ENCODE measurements around the gene CARMIL1. TPM values are rescaled to one million over a fixed set of nuclear protein-coding genes. Genes with fewer than 3 reads are reported as not detected.

CARMIL1 gene
- total RNA-seq, 1 experiment from 2014 or later = 23.6 TPM

DNA sequence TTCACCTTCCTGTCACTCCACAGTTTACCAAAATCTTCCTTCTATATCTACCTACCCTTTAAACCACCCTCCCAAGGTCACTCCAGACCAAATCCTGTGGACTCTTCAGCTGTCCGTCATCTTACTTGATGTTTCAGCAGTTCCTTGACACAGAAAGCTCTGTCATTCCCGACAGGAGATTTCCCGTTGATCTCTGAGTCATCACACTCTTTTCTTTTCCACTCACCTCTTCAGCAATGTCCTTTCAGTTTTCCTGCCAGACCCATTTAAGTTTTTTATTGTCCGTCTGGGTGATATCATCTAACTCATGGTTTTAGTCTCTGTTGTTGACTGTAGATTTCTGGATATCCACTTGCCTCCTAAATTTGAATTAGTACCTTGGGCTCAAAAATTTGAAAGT, 302.9 kb downstream of the CARMIL1 start:
- no peak overlapping the region for H3K56ac ChIP-seq (ENCODE audit: insufficient read length, low read depth, low read length)
- H3K4me1 ChIP-seq (ENCODE audit: insufficient read depth, low read length) = no peaks in the 10 kb centered on the region
- H2BK120ac ChIP-seq (ENCODE audit: low read depth, low read length, poor library complexity, severe bottlenecking) = no peak overlapping the region
- no peak overlapping the region for H3K4me2 ChIP-seq (ENCODE audit: insufficient read depth, insufficient read length, low read length)
- H2BK12ac ChIP-seq (ENCODE audit: insufficient read length, low read depth, low read length) = no peak overlapping the region
- no peak overlapping the region for H2BK15ac ChIP-seq (ENCODE audit: low read depth, low read length)
- H3K14ac ChIP-seq (ENCODE audit: insufficient read depth, low read length) = no peak overlapping the region
- Mint-ChIP-seq H3K4me3 (no peak overlapping the region), H3K27ac (peak overlapping the region in 1 of 3 experiments; percentile 12; a peak in 1 of 7 replicates), H3K27me3 (ENCODE audit: low read depth) (no peaks in the 10 kb centered on the region), H3K4me1 (no peaks in the 10 kb centered on the region), H3K36me3 (ENCODE audit: insufficient read depth in 1 of 3, low read depth in 3 of 3) (peaks cover 0 to 12% (median 12%) of the 10 kb centered on the region in 3 experiments; a peak in 5 of 7 replicates), H3K9me3 (peaks cover 0 to 6% of the 10 kb centered on the region in 2 experiments; a peak in 1 of 5 replicates)
- no peak overlapping the region for H3K18ac ChIP-seq (ENCODE audit: insufficient read length, low read depth, low read length)
- H3K27me3 ChIP-seq (ENCODE audit: insufficient read depth, low read length) = no peaks in the 10 kb centered on the region
- no peak overlapping the region for H3K9ac ChIP-seq (ENCODE audit: extremely low read depth, insufficient read length, low read length)
- no peaks in the 10 kb centered on the region for H3K79me2 ChIP-seq (ENCODE audit: insufficient read depth, low read length)
- TF ChIP-seq, protein P1, sequence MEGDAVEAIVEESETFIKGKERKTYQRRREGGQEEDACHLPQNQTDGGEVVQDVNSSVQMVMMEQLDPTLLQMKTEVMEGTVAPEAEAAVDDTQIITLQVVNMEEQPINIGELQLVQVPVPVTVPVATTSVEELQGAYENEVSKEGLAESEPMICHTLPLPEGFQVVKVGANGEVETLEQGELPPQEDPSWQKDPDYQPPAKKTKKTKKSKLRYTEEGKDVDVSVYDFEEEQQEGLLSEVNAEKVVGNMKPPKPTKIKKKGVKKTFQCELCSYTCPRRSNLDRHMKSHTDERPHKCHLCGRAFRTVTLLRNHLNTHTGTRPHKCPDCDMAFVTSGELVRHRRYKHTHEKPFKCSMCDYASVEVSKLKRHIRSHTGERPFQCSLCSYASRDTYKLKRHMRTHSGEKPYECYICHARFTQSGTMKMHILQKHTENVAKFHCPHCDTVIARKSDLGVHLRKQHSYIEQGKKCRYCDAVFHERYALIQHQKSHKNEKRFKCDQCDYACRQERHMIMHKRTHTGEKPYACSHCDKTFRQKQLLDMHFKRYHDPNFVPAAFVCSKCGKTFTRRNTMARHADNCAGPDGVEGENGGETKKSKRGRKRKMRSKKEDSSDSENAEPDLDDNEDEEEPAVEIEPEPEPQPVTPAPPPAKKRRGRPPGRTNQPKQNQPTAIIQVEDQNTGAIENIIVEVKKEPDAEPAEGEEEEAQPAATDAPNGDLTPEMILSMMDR (conservative IDR thresholded peaks at IDR 0.05) = no peak
- no peak overlapping the region for H4K8ac ChIP-seq (replicated peaks; ENCODE audit: insufficient read length, low read depth, low read length)
- H2BK5ac ChIP-seq (ENCODE audit: insufficient read length, low read length) = no peak overlapping the region
- H2AK5ac ChIP-seq (ENCODE audit: insufficient read length, low read length) = no peak overlapping the region
- no peak overlapping the region for H4K91ac ChIP-seq (ENCODE audit: insufficient read length, low read depth, low read length)
- no peak overlapping the region for H2BK20ac ChIP-seq (ENCODE audit: low read depth, low read length, poor library complexity, severe bottlenecking)
- DNase-seq = no peak
- H4K5ac ChIP-seq (ENCODE audit: insufficient read length, low read depth, low read length) = no peak overlapping the region
- H3K23ac ChIP-seq (ENCODE audit: insufficient read length, low read depth, low read length) = no peak overlapping the region
- H3T11ph ChIP-seq (ENCODE audit: low read length) = no peak overlapping the region
- no CpG with 5 or more reads among the region's 4 CpGs for WGBS (ENCODE audit: extremely low coverage, insufficient read length, low lambda C conversion rate)
- H3K79me1 ChIP-seq (ENCODE audit: insufficient read depth, low read depth, low read length, poor library complexity, severe bottlenecking) = no peaks in the 10 kb centered on the region
- no peak overlapping the region for H2AFZ ChIP-seq (ENCODE audit: low read length)
- no peaks in the 10 kb centered on the region for H3K9me3 ChIP-seq (ENCODE audit: control insufficient read depth, low read depth, low read length)
- no peaks in the 10 kb centered on the region for H4K20me1 ChIP-seq (ENCODE audit: control insufficient read depth, insufficient read depth, insufficient read length)
- no peak overlapping the region for H3K27ac ChIP-seq (ENCODE audit: insufficient read length, low read depth, low read length)
- no peaks in the 10 kb centered on the region for H3K23me2 ChIP-seq (ENCODE audit: insufficient read length, low read depth, low read length, poor library complexity, severe bottlenecking)
- no peak overlapping the region for H3K4ac ChIP-seq (ENCODE audit: low read depth, low read length)

Data from H9 (cell line).